ENCODE data around the gene UBE2A.

GRCh38 chrX:119625843-119626242 lies 51.5 kb downstream of the UBE2A start:
- TF ChIP-seq CTCF (IDR thresholded peaks at IDR 0.05) = no peak
- TF ChIP-seq POLR2A (IDR thresholded peaks at IDR 0.05) = no peak

Measured in breast epithelium (tissue), 3 donors.